Kidney epithelial cell (primary cell): ENCODE results near the gene RHBDF2. TPM values are rescaled to one million over a fixed set of nuclear protein-coding genes. Genes with fewer than 3 reads are reported as not detected.

ENCODE experiments used
- DNase-seq: peaks from one replicate; pipeline ENCODE4 v3.0.0-alpha.2; 2010; ENCODE audit warnings: low read depth
- H3K27me3 ChIP-seq: 2 replicates; pipeline ENCODE4 v1.6.0; 2011; ENCODE audit warnings: low read length; ENCODE audit not compliant: control insufficient read depth, insufficient read depth
- H3K36me3 ChIP-seq: 2 replicates; pipeline ENCODE4 v1.5.1; 2011; ENCODE audit warnings: low read length; ENCODE audit not compliant: control insufficient read depth, insufficient read depth
- H3K4me3 ChIP-seq: 2 replicates; pipeline ENCODE4 v1.5.1; 2011; ENCODE audit warnings: low read depth, mild to moderate bottlenecking, control low read depth, low read length
- CTCF ChIP-seq: IDR thresholded peaks from 2 replicates; pipeline ENCODE4 v1.5.1; 2011; ENCODE audit warnings: mild to moderate bottlenecking, moderate library complexity, low read length, control low read depth, inconsistent platforms; ENCODE audit not compliant: insufficient read depth, poor library complexity, severe bottlenecking
- total RNA-seq: library from RNA; depleted of rRNA; stranded (reverse); fragments of >200 nt; gene quantifications from 2 replicates; pipeline ENCODE4 v1.2.3, GENCODE V29; 2015

Gene RHBDF2
- total RNA-seq, 1 donor from 2014 or later = 101 TPM

DNA sequence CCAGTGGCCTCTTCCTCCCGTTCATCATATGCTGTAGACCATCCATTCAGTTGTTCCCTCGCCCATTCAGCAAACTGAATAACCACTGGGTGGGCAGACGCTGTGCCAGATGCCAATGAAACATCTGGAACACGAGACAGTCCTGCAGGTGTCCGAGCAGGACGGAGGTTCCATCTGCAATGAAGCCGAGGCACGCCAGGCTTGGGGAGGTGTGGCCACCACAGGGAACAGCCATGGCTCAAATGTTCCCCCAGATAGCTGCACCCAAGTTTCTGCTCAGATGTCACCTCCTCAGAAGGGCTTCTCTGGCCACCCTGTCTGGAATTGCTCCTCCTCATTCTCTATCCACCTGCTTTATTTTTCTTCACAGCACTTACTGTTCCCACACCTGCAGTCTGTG is 78.8 kb downstream of the RHBDF2 start:
- Histone ChIP-seq H3K36me3 (no peaks in the 10 kb centered on the region), H3K4me3 (no peak overlapping the region), H3K27me3 (no peaks in the 10 kb centered on the region)
- no peak for DNase-seq
- no peak for TF ChIP-seq CTCF

DNA sequence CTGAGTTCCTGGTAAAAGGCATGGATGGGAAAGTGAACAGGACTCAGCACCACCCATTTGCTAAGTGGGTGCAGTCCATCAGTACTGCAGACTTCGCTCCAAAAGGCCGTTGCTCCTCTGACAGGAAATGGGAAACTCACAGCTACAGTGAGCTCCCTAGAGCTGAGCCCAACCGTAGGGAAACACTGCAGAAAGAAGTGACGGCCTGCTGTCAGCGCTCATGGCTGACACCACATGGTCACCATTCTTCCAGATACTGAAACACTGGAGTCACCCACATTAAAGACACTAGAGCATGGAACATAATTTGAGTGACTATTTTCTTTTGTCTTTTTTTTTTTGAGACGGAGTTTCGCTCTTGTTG is 80.2 kb downstream of the RHBDF2 start:
- Histone ChIP-seq H3K27me3 (no peaks in the 10 kb centered on the region), H3K36me3 (no peaks in the 10 kb centered on the region), H3K4me3 (no peak overlapping the region)
- no peak for DNase-seq
- no peak for TF ChIP-seq CTCF

Other genes starting within 250 kb of the RHBDF2 start
- gene UBALD2, start 236.1 kb downstream of the RHBDF2 start, total RNA-seq = 28.5 and 33.8 TPM in 2 replicates
- gene QRICH2, start 193.1 kb downstream of the RHBDF2 start, total RNA-seq = 3.3 and 6.0 TPM in 2 replicates
- gene PRPSAP1, start 147.5 kb downstream of the RHBDF2 start, total RNA-seq = 50.7 and 52.4 TPM in 2 replicates
- 159 and 165 TPM in 2 replicates for gene SPHK1, start 116.8 kb downstream of the RHBDF2 start, total RNA-seq
- 12.6 and 15.5 TPM in 2 replicates for gene UBE2O, start 48.3 kb downstream of the RHBDF2 start, total RNA-seq
- gene AANAT, start 33.8 kb downstream of the RHBDF2 start, total RNA-seq = not detected in 2 replicates
- 16.9 and 19.9 TPM in 2 replicates for gene CYGB, start 36.3 kb upstream of the RHBDF2 start, total RNA-seq
- gene PRCD, start 38.6 kb upstream of the RHBDF2 start, total RNA-seq = not detected in 2 replicates
- 9.9 and 13.6 TPM in 2 replicates for gene ST6GALNAC2, start 84.4 kb upstream of the RHBDF2 start, total RNA-seq
- gene ST6GALNAC1, start 142.3 kb upstream of the RHBDF2 start, total RNA-seq = not detected in 2 replicates
- 110 and 142 TPM in 2 replicates for gene MXRA7, start 209.5 kb upstream of the RHBDF2 start, total RNA-seq
- gene JMJD6, start 225.2 kb upstream of the RHBDF2 start, total RNA-seq = 21.4 and 25.8 TPM in 2 replicates
- gene METTL23, start 225.4 kb upstream of the RHBDF2 start, total RNA-seq = 32.8 TPM in 2 replicates
- gene SRSF2, start 235.9 kb upstream of the RHBDF2 start, total RNA-seq = 185 and 217 TPM in 2 replicates
- 17.5 and 21.2 TPM in 2 replicates for gene MFSD11, start 236.7 kb upstream of the RHBDF2 start, total RNA-seq